ENCODE data around the gene DCLRE1C. TPM values are rescaled to one million over a fixed set of nuclear protein-coding genes. Genes with fewer than 3 reads are reported as not detected.

The DCLRE1C gene
- total and polyA plus RNA-seq, 2 of the 8 experiments (the other 6 are each of a cell fraction or from before 2014, with no cell fraction given): 0.77 to 7.4 TPM

DNA sequence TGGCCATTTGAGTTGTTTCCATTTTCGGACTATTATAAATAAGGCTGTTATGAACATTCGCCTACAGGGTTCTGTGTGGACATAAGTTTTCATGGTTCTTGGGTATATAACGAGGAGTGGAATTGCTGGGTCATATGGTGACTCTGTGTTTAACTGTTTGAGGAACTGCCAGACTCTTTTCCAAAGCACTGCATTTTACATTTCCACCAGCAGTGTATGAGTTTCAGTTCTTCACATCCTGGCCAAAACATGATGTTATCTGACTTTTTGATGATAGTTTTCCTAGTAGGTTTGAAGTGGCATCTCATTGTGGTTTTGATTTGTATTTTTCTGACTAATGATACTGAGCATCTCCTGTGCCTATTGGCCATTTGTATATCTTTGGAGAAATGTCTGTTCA, 69.8 kb downstream of the DCLRE1C start:
- Histone ChIP-seq H2BK120ac (replicated peaks; ENCODE audit: low read depth, low read length) (no peak overlapping the region), H3K27ac (ENCODE audit: low read depth, low read length) (no peak overlapping the region), H4K5ac (ENCODE audit: insufficient read length, low read depth, low read length) (no peak overlapping the region), H4K8ac (ENCODE audit: extremely low read depth, insufficient read depth, low read length) (no peak overlapping the region), H3K23me2 (ENCODE audit: low read depth, low read length) (peaks cover 3% of the 10 kb centered on the region; the same call in 1 of the 2 replicates), H3K36me3 (ENCODE audit: control insufficient read depth in 2 of 4, insufficient read depth in 4 of 4, low read length in 3 of 4) (peaks cover 6 to 34% (median 15%) of the 10 kb centered on the region in 4 experiments; a peak in 7 of 8 replicates), H2BK20ac (ENCODE audit: low read length) (no peak overlapping the region), H3K9ac (replicated peaks in 1 of 4; ENCODE audit: extremely low read depth in 1 of 4, low read depth in 3 of 4, low read length in 3 of 4) (no peak overlapping the region), H4K91ac (replicated peaks; ENCODE audit: insufficient read length, low read length) (no peak overlapping the region), H3K79me1 (ENCODE audit: low read depth, low read length) (peaks cover 12% of the 10 kb centered on the region), H3K56ac (replicated peaks; ENCODE audit: insufficient read length, low read depth, low read length) (no peak overlapping the region), H3K14ac (ENCODE audit: insufficient read length) (no peak overlapping the region), H3K4me2 (ENCODE audit: insufficient read depth in 1 of 2, low read depth in 2 of 2, low read length in 2 of 2) (no peak overlapping the region), H2AFZ (ENCODE audit: low read length) (no peak overlapping the region), H2AK5ac (ENCODE audit: low read depth, low read length) (no peak overlapping the region), H2BK12ac (ENCODE audit: low read depth, low read length) (no peak overlapping the region), H3K23ac (ENCODE audit: insufficient read length) (no peak overlapping the region), H2BK15ac (ENCODE audit: low read length) (no peak overlapping the region), H3K9me3 (ENCODE audit: insufficient read depth in 2 of 2, low read depth in 1 of 2, low read length in 1 of 2) (no peaks in the 10 kb centered on the region), H4K20me1 (replicated peaks in 1 of 2; ENCODE audit: control insufficient read depth in 1 of 2, insufficient read depth in 2 of 2, low read length in 2 of 2) (peaks cover 23 to 38% of the 10 kb centered on the region in 2 experiments), H3K27me3 (replicated peaks in 1 of 4; ENCODE audit: control insufficient read depth in 3 of 4, extremely low read depth in 1 of 4, insufficient read depth in 3 of 4, low read length in 3 of 4) (no peaks in the 10 kb centered on the region), H3K4me3 (ENCODE audit: extremely low read depth in 1 of 4, insufficient read depth in 2 of 4, low read depth in 3 of 4, low read length in 4 of 4) (no peak overlapping the region), H3K79me2 (ENCODE audit: control insufficient read depth in 1 of 2, insufficient read depth in 2 of 2, low read length in 2 of 2) (peaks cover 32 to 96% of the 10 kb centered on the region in 2 experiments), H3K18ac (ENCODE audit: extremely low read depth, low read length) (no peak overlapping the region), H2BK5ac (ENCODE audit: low read depth, low read length) (no peak overlapping the region), H3K4me1 (replicated peaks in 1 of 4; ENCODE audit: control insufficient read depth in 3 of 4, insufficient read depth in 4 of 4, low read length in 3 of 4) (peaks cover 0 to 3% (median 0%) of the 10 kb centered on the region in 4 experiments; a peak in 1 of 7 replicates), H3K4ac (replicated peaks; ENCODE audit: insufficient read length, low read depth, low read length) (no peak overlapping the region)
- FAIRE-seq: no peak
- 93% methylated on average over 3 of the region's 3 CpGs; no CpG with 5 or more reads in 1 of the 2 experiments for WGBS, 2 experiments (ENCODE audit: extremely low coverage in 1 of 2, insufficient coverage in 1 of 2, insufficient read length in 1 of 2, insufficient replicate concordance in 2 of 2, low coverage in 1 of 2, low lambda C conversion rate in 2 of 2, missing lambda C conversion rate in 1 of 2)
- DNase-seq (ENCODE audit: low read depth in 1 of 2, low spot score in 2 of 2): no peak
- ChIA-PET CTCF (ENCODE audit: partially characterized antibody) (no interaction called here), POLR2A (ENCODE audit: partially characterized antibody) (no interaction called here)

Measured in H1 (cell line).